ENCODE results near the gene GYPA. TPM values are rescaled to one million over a fixed set of nuclear protein-coding genes. Genes with fewer than 3 reads are reported as not detected.

The GYPA gene
- total RNA-seq, 1 experiment from 2014 or later: not detected

GRCh38 chr4:144115519-144115918, 25.0 kb downstream of the GYPA start:
- Histone ChIP-seq H4K20me1 (ENCODE audit: control insufficient read depth, insufficient read depth, insufficient read length) (no peaks in the 10 kb centered on the region), H4K91ac (ENCODE audit: insufficient read length, low read depth, low read length) (no peak overlapping the region)
- no peaks in the 10 kb centered on the region; the same call in 1 of the 2 replicates for H3K27me3 Mint-ChIP-seq (ENCODE audit: low read depth)

More at GRCh38 chr4:144115519-144115918, 25.0 kb downstream of the GYPA start:
- H3K27me3 ChIP-seq (ENCODE audit: insufficient read depth, low read length): no peaks in the 10 kb centered on the region
- no peaks in the 10 kb centered on the region for H3K79me1 ChIP-seq (ENCODE audit: insufficient read depth, low read depth, low read length, poor library complexity, severe bottlenecking)
- no CpG with 5 or more reads among the region's 4 CpGs for WGBS (ENCODE audit: extremely low coverage, insufficient read length, low lambda C conversion rate)
- H3T11ph ChIP-seq (ENCODE audit: low read length): no peak overlapping the region
- no peak overlapping the region for H3K27ac Mint-ChIP-seq
- no peak overlapping the region for H3K4me3 Mint-ChIP-seq
- no peaks in the 10 kb centered on the region for H3K79me2 ChIP-seq (ENCODE audit: insufficient read depth, low read length)
- H3K56ac ChIP-seq (ENCODE audit: insufficient read length, low read depth, low read length): no peak overlapping the region
- no peak overlapping the region for H3K4ac ChIP-seq (ENCODE audit: low read depth, low read length)
- no peak overlapping the region for H3K4me2 ChIP-seq (ENCODE audit: insufficient read depth, insufficient read length, low read length)
- no peak overlapping the region for H3K18ac ChIP-seq (ENCODE audit: insufficient read length, low read depth, low read length)
- H2BK120ac ChIP-seq (ENCODE audit: low read depth, low read length, poor library complexity, severe bottlenecking): no peak overlapping the region
- H4K5ac ChIP-seq (ENCODE audit: insufficient read length, low read depth, low read length): no peak overlapping the region
- H2AFZ ChIP-seq (ENCODE audit: low read length): no peak overlapping the region
- DNase-seq: no peak
- no peak overlapping the region for H3K23ac ChIP-seq (ENCODE audit: insufficient read length, low read depth, low read length)
- no peaks in the 10 kb centered on the region for H3K36me3 Mint-ChIP-seq (ENCODE audit: insufficient read depth in 1 of 3, low read depth in 3 of 3)
- H3K9me3 ChIP-seq (ENCODE audit: control insufficient read depth, low read depth, low read length): no peaks in the 10 kb centered on the region
- H2BK5ac ChIP-seq (ENCODE audit: insufficient read length, low read length): no peak overlapping the region
- no peaks in the 10 kb centered on the region for H3K4me1 Mint-ChIP-seq
- H4K8ac ChIP-seq (replicated peaks; ENCODE audit: insufficient read length, low read depth, low read length): no peak overlapping the region
- H2BK12ac ChIP-seq (ENCODE audit: insufficient read length, low read depth, low read length): no peak overlapping the region
- no peak overlapping the region for H2BK20ac ChIP-seq (ENCODE audit: low read depth, low read length, poor library complexity, severe bottlenecking)
- H3K14ac ChIP-seq (ENCODE audit: insufficient read depth, low read length): no peak overlapping the region
- no peak overlapping the region for H3K9ac ChIP-seq (ENCODE audit: extremely low read depth, insufficient read length, low read length)
- no peak overlapping the region for H3K27ac ChIP-seq (ENCODE audit: insufficient read length, low read depth, low read length)
- H3K9me3 Mint-ChIP-seq: no peaks in the 10 kb centered on the region
- H2BK15ac ChIP-seq (ENCODE audit: low read depth, low read length): no peak overlapping the region
- no peaks in the 10 kb centered on the region for H3K23me2 ChIP-seq (ENCODE audit: insufficient read length, low read depth, low read length, poor library complexity, severe bottlenecking)
- no peak overlapping the region for H2AK5ac ChIP-seq (ENCODE audit: insufficient read length, low read length)
- H3K4me1 ChIP-seq (ENCODE audit: insufficient read depth, low read length): no peaks in the 10 kb centered on the region
- no peak for TF ChIP-seq CTCF (conservative IDR thresholded peaks at IDR 0.05)
